Stimulated activated naive CD4-positive, alpha-beta T cell (primary cell): ENCODE measurements around the gene TBC1D9B.

Source experiments
- DNase-seq, 6 experiments: peaks; one replicate each; lab custom pipeline; 2025; lab: John Stamatoyannopoulos, UW

Gene TBC1D9B

DNA sequence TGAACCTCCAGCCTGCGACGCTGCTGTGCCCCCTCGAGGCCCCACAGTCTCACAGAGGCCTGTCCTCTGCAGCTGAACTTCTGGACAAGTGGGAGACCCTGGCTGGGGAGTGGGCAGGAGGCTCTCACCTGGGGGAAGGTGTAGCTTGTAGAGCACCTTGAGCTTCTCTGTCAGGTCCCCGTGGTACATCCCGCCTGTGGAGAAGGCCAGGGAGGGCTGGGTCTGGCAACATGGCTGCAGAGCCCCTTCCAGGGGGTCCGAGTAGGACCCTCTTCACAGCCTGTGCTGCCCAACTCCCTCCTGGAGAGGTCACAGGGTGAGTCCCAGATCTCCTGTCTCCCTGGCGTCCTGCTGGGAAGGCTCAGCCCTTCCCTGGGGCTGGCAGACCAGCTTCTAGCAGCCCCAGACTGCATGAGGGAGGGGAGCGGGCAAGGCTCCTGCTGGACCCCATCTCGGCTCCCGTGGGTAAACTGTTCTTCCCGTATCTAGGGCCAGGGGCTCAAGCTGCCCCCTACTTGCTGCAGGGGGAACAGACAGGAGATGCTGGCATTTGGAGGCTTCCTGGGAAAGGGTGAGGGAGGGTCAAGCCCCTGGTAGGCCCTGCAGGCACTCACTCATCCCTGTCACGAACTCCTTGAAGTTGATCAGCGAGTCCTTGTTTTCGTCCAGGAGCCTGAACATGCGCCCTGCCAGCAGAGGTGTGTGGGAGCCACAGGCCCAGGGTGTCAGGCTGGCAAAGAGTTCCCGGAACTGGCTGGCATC lies 37.9 kb downstream of the TBC1D9B start:
- peak in 1 of 6 experiments; percentile 2 for DNase-seq

DNA sequence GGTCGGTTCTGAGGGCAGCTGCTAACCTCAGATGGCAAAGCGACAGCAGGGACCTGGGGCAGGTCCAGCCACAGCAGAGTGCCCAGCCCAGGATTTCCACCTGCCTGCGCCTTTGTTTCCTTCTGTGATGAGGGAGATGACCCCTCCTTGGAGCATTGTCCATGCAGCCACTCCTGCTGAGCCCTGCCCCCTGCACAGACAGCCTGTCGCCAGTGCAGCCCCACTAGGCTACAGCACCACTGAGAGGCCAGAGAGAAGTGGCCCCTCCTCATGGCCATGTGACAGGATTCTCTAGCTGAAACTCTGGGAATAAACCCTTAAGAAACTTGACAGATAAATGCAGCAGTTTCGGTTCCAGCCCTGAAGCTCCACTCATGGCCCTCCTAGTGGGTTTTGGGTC lies 38.6 kb downstream of the TBC1D9B start:
- no peak for DNase-seq

DNA sequence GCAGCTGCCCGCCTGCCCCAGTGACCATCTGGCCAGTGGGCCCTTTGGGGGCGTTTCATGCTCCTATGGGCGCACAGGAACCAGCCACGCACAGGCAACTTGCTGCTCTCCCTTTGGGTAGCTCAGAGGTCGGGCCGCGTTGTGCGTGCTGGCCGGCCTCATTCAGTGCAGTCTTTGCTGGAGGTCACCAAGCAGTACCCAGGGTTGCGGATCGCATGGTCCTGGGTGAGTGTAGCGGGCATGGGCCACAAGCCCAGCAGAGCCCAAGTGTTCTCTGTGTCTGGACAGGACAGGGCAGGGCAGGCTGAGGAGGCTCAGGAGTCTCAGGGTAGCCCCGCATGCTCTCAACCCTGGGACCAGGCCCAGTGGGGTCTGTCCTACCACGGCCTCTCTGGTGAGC lies 39.2 kb downstream of the TBC1D9B start:
- no peak for DNase-seq

DNA sequence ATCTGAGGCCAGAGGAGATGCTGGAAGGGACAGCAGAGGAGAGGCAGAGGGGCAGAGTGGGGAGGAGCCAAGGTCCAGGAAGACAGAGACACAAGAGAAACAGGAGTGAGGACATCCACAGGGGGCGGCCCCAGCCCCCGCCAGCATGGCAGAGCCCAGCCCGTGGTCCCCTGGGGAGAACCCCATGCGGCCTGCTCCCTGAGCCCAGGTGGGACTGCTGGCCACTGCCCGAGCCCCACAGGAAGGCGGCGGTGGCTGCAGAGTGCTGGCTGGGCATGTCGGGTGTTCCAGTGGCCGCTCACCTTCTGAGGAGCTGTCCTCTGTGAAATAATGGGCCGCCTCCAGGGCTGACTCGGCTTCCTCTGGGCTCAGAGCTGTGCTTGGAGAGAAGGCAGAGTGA lies 40.2 kb downstream of the TBC1D9B start:
- no peak for DNase-seq

DNA sequence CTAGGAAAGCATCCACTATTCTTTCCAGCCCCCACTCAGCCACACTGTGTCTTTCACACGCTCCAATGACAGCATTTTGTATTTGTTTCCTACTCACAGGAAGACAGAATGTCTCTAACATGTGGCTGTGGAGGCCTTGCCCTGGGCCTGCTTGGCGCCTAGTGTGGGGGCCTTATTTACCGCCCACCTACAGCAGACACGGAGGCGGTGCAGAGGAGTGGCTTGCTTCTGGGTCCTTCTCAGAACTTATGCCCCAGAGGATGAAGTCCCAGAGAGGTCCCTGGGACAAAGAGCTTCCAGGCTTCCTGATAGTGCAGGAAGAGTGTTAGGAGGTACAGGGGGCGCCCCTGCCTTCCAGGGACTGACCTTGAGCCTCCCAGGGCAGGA lies 40.6 kb downstream of the TBC1D9B start:
- DNase-seq: no peak

DNA sequence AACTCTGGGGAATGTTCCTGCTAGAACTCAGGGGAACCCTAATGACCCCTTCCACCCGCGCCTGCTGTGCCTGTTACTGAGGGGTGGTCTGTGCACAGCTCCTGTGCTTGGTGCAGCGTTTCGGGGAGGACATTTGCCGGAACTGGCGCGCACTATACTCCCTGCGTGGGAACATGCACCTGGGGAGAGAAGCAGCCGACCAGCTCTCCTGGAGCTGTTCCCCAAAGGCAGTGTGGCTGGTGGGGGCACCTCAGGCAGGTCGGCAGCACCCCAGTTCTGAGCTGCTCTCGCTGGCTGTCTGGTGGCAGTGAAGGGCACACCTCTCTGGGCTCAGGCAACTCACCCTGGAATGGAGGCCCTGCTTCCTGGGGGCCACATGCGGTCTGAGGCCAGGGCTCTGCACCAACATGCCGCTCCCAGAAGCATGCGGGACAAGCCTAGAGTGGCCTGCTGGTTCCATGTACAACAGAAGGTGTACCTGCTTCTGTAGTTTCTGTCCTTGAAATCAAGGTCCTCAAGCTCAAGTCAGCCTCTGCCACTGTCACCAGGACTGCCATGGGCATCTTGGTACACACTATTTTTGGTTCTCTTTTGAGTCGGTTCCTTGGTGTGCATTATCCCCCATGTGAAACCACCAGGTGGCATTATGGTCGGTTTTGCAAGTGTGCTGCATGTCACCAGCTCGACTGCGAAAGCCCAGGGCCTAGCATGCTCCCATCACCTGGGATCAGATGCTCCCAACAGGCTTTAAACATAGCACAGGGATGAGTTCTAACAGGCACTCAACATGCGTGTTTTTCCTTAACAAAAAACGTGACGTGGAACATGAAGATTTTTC lies 41.2 kb downstream of the TBC1D9B start:
- DNase-seq: no peak

DNA sequence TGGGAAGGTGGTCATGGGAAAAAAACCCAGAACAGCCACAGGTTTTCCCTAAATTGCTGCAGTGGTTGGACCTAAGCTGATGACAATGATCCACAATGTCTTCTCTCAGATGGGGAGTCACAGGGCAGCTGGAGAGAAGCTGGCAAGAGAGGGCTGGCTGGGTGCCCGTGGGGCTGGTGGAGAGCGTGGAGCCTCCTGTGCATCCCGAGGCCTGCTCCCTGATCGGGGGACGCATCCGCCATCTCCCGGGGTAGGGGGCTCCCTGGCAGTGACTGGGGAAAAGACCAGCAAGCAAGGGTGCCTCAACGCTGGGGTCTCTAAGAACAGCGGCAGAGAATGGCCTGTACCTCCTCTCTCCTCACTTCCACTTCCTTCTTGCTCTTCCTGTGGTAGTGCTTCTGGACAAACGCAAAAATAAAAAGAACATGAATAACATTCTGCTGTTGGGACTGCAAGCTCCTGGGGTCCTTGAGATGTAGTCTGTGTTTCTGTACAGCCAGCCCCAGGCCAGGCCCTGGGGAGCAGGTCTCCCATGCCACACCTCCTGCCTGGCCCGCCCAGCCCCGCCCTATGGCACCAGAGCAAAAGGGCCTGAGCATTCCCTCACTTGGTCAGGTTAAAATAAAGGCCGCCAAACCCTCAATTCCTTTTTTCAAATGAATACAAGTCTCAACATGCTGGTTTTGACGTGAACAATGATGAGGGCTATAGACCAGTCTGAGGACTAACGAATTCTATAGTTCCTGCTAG lies 42.0 kb downstream of the TBC1D9B start:
- DNase-seq: no peak

DNA sequence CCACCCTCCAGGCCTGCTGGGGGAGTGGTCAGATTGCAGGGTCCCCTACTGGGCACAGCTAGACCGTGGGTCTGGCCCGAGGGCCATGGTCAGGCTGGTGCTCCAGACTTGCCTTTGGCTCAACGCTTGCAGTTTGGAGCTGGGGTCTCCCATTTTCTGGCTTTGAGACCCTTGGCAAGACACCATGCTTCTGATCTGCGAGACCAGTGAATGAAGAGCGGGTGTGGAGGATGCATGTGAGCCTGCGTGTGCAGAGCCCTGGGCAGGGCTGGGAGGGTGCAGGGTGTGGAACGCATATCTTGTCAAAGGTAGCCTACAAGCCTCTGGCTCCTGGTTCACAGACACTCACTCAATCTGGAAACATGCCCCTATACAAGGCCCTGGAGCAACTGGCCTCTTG lies 43.0 kb downstream of the TBC1D9B start:
- no peak for DNase-seq

DNA sequence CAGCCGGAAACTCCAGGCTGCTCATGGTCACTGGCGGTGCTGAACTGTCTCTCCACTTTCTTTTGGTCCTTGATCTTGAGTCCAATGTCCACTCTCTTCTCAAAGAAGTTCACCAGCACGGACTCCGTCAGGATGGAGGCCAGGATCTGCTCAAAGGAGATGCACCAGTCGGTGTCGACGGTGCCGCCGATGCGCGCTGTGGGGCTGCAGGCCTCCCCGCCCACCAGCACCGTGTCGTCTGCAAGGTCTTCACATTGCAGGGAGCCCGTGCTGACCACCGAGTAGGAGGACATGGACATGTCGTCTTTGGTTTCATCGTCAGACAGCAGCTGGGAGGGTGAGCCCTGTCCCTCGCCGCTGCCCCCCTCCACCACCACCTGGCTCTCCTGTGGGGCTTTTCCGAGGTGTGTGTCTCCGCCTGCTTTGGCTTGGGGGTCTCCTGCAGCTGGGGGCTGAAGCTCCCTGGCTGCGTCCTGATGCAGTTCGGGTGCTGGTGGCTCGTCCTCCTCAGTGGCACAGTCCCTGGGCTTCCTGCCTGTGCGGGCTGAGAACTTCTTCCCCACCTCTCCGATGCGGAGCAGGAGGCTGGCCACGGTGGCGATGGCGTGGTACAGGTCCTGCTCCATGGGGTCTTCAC lies 44.1 kb downstream of the TBC1D9B start:
- no peak for DNase-seq

DNA sequence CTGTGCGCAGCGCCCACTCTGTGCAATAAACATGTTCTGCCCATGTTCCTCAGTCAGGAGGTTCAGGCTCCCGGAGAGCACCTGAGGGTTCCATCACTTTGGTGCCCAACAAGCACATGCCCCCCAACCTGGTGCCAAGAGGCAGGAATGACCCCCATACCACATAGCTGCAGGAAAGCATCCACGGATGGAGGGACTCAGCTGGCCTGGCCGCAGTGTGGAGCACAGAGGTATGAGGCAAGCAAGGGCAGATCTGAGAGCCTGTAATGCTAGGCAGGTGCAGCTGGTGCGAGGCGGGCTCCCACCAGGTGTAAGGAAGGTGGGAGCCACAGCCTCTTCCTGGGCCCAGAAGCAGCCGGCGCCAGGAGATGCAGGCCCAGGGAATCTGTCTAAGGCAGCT lies 44.8 kb downstream of the TBC1D9B start:
- no peak for DNase-seq

DNA sequence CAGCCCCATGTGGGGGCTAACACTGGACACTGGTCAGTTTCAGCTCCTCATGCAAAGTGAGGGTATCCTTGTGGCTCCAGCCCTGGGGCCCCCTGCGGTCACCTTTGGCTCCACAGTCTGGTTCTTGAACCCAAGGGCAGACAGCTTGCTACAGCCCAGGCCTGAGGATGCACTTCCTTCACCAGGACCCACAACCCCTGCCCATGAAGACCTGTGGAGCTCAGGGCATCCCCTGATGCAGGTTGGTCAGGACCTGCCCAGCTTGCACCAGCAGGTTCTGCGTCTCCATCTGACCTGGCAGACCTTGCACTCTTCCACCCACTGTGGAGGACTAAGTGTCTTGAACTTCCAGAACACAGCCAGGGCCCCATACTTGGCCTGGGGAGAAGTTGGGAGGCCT lies 45.4 kb downstream of the TBC1D9B start:
- DNase-seq: no peak

DNA sequence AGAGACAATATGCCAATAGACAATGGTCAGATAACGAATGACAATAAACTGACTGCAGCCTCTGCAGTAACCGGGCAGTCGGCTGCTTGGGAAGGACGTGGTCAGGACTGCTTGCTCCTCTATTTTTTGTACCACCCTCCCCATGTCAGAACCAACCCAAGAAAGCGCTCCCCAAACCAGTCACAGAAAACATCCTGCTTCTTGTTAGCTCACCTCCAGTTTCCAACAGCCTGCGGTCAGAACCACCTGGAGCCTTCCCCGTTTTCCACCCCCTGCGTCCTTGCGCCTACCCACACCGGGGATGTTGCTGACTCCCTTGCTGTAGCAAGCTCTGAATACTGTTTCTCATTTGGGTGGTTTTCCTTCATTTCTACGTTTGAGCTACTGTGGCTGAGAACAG lies 47.4 kb downstream of the TBC1D9B start:
- no peak for DNase-seq

DNA sequence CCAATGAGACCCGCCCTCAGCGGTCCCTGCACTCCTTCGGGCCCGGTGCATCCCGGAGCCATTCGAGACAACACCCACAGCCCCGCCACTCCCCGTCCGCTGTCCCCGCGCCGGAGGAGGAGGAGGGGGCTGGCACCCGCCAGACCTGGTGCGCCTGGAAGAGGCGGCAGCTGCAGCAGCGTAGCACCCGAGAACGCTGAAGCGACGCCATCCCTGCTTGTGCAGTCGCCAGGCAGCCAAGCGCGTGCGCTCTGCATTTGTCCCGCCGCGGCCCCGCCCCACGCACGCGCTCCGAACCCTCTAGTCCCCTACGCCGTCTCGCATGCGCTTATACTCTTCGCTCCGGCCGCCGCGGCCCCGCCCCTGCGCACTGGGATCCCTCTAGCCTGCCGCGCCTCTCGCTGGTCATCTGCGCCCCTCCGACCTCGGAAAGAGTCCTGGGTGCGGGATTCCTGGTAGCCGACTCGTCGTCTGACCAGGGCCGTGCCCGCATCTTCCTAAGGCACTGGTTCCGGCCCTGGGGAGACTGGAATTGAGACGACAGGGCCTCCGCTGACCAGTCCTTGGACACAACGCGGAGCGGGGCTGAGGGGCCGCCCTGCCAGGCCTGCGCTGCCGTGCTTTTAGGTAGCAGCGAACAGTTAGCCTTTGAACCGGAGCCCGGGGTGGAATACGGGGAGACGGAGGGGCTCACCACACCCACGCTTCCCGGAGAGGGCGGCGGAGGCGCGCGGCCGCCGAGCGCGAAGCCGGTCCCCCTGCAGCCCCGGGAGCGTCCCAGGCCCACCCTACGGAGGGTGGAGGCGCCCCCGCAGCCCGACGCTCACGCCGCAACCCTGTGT lies 48.9 kb downstream of the TBC1D9B start, which contains the start of gene MRNIP:
MRNIP (minus strand) TSS at position 232 of the 842 bp plus-strand sequence; CDS start at position 211, 21 bp downstream.
- DNase-seq: peak; percentile 72 to 83 (median 78)

DNA sequence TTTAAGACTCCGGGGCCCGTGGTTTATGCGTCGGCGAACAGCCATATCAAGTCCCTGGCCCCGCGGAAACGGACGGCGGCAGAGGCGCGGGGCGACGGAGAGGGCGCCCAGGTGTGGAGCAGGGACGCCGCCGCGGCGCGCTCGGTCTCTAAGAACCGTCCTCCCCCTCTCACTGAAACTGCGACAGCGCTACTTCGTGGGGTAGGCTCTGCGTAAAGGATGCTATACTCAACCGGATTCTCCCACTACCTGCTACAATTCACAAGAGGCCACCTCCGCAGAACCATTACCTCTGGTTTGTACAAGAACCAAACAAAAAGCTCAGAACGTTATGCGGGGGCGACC lies 49.5 kb downstream of the TBC1D9B start:
- peak in 5 of 6 experiments; percentile 41 to 82 (median 56) for DNase-seq

DNA sequence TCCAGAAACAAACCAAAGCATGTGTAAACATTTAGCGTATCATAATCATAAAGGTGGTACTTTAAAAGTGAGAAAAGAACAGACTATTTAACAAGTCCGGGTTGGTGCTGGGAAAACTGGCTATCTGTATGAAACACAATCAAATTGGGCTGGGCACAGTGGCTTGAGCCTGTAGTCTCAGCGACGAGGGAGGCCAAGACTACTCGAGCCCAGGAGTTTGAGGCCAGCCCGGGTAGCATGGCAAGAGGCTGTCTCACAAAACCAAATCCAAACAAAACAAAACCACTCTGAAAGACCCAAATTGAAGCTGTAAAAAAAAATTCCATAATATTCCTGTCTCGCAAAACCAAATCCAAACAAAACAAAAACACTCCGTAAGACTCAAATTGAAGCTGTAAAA lies 53.3 kb downstream of the TBC1D9B start:
- DNase-seq: no peak

DNA sequence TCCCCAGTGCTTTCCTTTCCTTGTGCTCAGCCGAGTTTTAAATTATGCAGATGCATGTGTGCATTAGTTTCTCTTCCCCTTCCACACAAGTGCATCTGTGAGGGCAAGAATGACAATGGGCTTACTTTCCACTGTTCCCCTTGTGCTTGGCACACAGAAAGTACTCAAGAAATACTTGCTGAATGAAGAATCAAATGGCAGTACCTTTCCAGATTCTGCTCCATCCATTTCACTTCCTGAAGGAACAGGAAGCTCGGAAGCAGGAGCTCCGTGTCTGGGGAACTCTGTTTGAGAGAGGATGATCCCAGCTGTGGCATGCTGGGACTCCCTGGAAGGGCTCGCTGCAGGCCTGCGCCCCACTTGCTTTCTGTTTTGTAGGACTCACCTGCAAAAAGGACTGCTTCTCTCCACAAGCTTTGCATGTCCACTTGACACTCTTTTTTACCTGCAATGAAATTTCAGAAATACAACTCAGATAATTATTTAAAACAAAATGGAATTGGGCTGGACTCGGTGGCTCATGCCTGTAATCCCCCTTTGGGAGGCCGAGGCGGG lies 54.6 kb downstream of the TBC1D9B start:
- DNase-seq: no peak

DNA sequence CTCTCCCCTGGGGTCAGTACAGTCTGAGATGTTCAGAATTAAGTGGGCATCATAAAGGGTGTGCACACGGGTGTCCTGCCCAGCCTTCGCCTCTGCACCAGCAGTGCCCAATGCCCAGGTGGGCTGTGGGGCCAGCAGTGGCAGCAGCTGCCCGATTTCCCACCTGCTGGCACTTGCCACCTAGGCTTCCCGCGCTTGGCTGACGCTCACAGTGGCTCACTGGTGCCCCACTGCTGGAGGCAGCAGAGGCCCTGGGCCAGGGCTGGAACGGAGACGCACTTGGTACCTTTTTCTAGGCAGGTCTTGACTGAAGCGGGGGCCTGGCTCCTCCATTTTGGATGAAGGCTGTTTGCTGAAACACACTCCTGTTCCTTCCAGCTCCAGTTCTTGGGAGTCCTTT lies 66.1 kb downstream of the TBC1D9B start:
- no peak for DNase-seq

DNA sequence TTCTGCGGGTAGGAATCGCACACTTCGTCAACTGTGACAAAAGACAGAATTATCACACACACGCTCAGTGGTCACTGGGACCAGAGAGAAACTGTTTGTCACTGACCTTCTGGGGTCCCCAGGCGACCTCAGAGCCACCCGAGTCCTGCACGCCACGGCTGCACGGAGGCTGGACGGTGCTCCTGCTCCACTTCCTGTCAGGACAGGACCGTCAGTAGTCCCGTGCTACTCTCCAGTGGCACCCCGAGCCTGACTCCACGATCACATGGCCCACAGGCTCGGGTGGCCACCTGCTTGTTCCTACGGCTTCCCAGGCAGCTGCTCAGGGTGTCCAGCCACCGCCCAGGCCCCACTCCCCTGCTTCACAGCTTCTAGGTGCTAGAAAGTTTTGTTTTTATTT lies 66.9 kb downstream of the TBC1D9B start:
- no peak for DNase-seq

DNA sequence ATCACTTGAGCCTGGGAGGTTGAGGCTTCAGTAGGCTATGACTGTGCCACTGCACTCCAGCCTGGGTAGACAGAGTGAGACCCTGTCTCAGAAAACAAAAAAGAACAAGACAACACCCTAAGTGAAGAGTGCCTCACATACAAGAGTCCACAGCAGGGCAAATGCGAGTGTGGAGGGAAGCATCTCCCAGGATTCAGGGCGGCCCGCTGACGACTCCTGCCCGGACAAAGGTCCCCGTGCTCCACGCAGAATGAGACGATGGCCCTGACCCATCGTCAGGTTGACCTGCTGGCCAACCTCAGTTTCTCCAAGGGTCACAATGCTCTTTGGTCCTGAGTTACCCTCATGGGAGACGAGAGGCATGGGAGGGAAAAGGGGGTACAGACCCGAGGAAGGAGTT lies 67.4 kb downstream of the TBC1D9B start:
- no peak for DNase-seq

DNA sequence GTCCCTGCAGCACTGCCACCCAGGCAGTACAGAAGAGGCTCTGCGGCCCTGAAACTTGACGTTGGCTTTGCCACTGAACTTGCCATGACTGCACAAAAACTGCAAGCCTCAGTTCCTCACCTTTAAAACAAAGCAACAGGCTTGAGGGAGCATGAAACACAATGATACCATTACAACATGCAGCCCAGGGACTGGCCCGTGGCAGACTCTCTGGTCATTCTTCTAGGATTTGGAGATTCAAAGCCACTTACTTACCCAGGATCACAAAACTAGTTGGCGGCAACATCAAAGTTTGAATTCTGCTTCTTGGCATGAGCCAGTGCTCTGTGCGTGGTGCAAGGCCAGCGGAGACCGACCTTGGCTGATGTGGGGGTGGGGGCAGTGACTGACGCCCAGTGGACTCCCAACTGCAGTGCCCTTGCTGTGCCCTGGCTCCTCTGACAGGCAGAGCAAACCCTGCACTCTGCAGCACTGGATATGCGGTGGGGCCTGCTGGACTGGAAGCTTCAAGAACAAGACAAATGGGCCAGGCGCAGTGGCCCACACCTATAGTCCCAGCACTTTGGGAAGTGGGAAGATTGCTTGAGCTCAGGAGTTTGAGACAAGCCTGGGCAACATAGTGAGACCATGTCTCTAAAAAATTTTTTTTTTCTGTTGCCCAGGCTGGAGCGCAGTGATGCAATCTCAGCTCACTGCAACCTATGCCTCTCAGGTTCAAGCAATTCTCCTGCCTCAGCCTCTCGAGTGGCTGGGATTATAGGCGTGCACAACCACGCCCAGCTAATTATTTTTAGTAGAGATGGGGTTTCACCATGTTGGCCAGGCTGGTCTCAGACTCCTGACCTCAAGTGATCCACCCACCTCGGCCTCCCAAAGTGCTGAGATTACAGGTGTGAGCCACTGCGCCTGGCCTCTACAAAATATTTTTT lies 68.1 kb downstream of the TBC1D9B start:
- no peak for DNase-seq
